PC-9 (cell line): ENCODE data around the gene KRT3.

ENCODE experiments used
- CTCF ChIP-seq: fragments of 200-600 bp; sonication (generic); conservative IDR thresholded peaks from 2 replicates; pipeline ENCODE4 v1.6.1; 2017; ENCODE audit warnings: mixed run types, antibody characterized with exemption, mild to moderate bottlenecking, moderate library complexity
- EZH2 ChIP-seq: fragments of 200-600 bp; sonication (generic); IDR thresholded peaks from 2 replicates; pipeline ENCODE4 v1.8.0; 2017; ENCODE audit warnings: antibody characterized with exemption, low read depth

DNA sequence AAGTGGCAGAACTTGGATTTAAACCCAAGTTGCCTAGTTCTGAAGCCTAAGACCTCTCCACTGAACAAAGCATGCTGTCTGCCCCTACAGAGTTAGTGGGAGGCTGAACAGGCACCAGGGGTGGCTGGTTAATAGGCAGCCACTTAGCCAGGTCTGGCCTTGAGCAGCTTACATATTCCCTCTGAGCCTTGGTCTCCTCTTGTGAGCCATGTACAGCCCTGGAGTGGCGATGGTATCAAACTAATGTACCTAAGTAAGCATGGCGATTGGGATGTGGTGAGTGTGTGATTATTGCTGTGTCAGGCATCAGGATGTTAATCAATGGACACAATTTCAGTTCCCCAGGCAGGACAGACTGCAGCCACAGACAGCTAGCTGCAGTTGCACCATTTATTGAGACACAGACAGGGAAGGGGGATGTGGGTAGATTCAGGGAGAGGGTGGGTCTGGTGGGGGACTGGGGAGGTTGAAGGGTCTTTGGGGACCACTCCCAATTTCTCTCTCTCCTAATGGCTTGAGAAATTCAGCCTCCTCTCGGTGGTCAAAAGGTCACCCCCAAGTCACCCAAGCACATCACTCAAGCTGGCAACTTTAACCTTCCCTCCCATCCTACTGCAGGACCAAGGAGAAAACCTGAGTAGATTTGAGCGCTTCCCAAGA, 25.3 kb upstream of the KRT3 start:
- TF ChIP-seq CTCF, result no peak
- TF ChIP-seq EZH2, result no peak
